ENCODE measurements around the gene GMCL1.

GMCL1 gene

DNA sequence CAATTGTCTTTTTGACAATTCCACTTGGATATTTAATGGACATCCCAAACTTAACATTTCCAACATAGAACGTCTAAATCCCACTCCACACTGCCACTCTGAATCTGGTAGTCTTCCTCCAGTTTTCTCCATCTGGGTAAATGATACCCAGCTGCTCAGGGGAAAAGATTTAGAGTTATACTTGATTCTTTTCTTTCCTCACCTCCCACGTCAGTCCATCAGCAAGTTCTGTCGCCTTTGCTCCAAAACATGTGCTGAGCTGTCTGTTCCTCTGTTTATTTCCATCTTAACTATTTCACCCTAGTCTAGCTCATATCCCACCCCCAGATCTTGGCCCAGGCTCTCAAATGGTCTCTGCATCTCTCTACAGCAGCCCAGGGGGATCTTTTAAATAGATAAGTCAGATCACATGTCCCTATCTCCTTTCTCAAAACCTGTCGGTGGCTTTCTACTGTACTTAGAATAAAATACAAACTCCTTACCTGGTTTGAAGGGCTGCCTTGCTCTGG lies 43.4 kb upstream of the GMCL1 start:
- H3K27ac Mint-ChIP-seq: peak overlapping the region; percentile 1
- H3K27me3 Mint-ChIP-seq (ENCODE audit: low read depth, poor library complexity): no peaks in the 10 kb centered on the region
- H3K9me3 Mint-ChIP-seq: no peaks in the 10 kb centered on the region
- no peak for DNase-seq
- TF ChIP-seq, protein P1, sequence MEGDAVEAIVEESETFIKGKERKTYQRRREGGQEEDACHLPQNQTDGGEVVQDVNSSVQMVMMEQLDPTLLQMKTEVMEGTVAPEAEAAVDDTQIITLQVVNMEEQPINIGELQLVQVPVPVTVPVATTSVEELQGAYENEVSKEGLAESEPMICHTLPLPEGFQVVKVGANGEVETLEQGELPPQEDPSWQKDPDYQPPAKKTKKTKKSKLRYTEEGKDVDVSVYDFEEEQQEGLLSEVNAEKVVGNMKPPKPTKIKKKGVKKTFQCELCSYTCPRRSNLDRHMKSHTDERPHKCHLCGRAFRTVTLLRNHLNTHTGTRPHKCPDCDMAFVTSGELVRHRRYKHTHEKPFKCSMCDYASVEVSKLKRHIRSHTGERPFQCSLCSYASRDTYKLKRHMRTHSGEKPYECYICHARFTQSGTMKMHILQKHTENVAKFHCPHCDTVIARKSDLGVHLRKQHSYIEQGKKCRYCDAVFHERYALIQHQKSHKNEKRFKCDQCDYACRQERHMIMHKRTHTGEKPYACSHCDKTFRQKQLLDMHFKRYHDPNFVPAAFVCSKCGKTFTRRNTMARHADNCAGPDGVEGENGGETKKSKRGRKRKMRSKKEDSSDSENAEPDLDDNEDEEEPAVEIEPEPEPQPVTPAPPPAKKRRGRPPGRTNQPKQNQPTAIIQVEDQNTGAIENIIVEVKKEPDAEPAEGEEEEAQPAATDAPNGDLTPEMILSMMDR (IDR thresholded peaks at IDR 0.05): no peak
- H3K4me1 Mint-ChIP-seq: peaks cover 63% of the 10 kb centered on the region
- H3K36me3 Mint-ChIP-seq (ENCODE audit: low read depth): no peaks in the 10 kb centered on the region
- no peak overlapping the region for H3K4me3 Mint-ChIP-seq

DNA sequence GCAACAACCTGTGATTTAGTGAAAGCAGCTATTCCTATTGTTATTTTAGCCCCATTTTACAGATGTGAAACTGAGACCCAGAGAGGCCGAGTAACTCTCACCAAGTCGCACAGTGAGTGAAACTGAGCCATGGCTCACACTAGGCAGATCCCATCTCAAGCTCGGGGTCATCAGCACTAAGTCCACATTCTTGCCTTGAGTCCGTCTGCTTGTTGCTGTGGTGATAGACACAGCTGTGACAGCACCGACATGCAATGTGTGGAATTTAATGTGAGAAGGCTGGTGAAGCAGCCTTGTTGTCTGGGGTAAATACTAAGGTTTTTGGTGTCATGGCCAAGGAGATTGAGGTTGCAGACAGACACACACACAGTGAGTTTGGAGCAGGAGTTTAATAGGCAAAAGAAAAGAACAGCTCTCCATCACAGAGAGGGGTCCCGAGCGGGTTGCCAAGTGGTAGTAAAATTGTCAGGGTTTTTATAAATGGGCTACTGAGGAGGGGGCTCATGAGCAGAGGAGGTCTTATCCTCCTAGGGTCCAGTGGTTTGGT lies 40.2 kb upstream of the GMCL1 start:
- DNase-seq: peak; percentile 32
- peak overlapping the region; percentile 99 for H3K27ac Mint-ChIP-seq

DNA sequence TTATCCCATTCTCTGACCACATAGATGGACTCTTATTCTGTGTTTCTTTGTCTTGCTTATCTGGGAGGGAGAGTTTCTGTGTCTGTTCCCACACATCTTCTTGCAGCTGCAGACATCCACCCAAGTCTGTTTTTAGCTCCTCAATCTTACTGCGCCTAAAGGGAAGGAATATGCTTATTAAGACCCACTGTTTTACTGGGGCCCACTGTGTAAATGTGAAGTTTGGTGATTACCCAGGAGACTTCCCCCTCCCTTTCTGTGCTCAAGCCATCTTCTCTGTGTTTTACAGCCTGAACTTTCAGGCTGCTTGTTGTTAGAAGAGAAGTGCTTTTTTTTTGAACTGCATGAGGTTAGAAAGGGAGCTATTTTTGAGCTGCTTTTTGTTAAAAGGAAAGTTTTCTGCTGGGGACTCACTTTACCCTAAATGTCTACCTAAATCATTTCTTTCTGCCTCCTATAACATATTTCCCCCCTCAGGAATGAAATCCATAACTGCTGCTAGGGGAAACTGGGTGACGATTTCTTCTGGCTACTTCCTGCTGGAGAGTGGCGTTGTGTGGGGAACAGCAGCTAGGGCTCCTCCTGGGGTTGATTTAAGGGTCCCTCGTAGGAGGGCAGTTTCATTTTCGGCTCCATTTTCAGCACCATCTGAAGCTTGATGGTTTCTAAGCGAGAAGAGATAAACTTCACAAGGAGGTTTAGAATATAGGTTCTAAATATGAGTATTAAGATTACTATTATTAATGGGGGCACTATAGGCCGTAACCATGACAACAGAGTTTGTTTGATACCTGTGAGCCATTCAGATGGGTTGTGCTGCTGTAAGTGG lies 39.5 kb upstream of the GMCL1 start:
- H3K27me3 Mint-ChIP-seq (ENCODE audit: low read depth, poor library complexity): no peaks in the 10 kb centered on the region
- peak overlapping the region; percentile 99 for H3K27ac Mint-ChIP-seq
- no peaks in the 10 kb centered on the region for H3K9me3 Mint-ChIP-seq
- peak overlapping the region; percentile 67 for H3K4me3 Mint-ChIP-seq
- no peaks in the 10 kb centered on the region for H3K36me3 Mint-ChIP-seq (ENCODE audit: low read depth)
- TF ChIP-seq, protein P1 (IDR thresholded peaks at IDR 0.05): no peak
- H3K4me1 Mint-ChIP-seq: peaks cover 64% of the 10 kb centered on the region
- peak; percentile 12 for DNase-seq

More for the DNA sequence above, 40.2 kb upstream of the GMCL1 start:
- no peaks in the 10 kb centered on the region for H3K27me3 Mint-ChIP-seq (ENCODE audit: low read depth, poor library complexity)
- H3K4me1 Mint-ChIP-seq: peaks cover 64% of the 10 kb centered on the region
- peak overlapping the region; percentile 67 for H3K4me3 Mint-ChIP-seq
- H3K9me3 Mint-ChIP-seq: no peaks in the 10 kb centered on the region
- TF ChIP-seq, protein P1 (IDR thresholded peaks at IDR 0.05): no peak
- no peaks in the 10 kb centered on the region for H3K36me3 Mint-ChIP-seq (ENCODE audit: low read depth)

DNA sequence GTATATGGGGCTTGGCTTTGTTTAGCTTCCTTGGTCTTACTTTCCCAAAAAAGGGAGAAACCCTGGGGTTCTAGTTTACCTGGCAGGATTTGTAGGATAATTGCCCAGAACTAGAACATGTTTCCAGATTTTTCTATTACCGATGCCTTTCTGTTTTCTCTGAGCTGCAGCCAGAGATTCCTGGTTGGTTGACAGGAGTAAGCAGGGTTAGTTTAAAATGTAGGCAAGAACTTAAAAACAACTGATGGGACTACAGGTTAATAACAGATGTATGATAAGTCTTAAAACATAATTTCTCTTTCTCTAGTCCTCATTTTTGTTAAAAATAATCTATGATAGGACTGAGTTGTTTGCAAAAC lies 38.9 kb upstream of the GMCL1 start:
- Mint-ChIP-seq H3K9me3 (no peaks in the 10 kb centered on the region), H3K27me3 (ENCODE audit: low read depth, poor library complexity) (no peaks in the 10 kb centered on the region), H3K27ac (peak overlapping the region; percentile 99), H3K4me1 (peaks cover 66% of the 10 kb centered on the region), H3K36me3 (ENCODE audit: low read depth) (no peaks in the 10 kb centered on the region), H3K4me3 (no peak overlapping the region)
- TF ChIP-seq, protein P1 (IDR thresholded peaks at IDR 0.05): no peak
- no peak for DNase-seq

DNA sequence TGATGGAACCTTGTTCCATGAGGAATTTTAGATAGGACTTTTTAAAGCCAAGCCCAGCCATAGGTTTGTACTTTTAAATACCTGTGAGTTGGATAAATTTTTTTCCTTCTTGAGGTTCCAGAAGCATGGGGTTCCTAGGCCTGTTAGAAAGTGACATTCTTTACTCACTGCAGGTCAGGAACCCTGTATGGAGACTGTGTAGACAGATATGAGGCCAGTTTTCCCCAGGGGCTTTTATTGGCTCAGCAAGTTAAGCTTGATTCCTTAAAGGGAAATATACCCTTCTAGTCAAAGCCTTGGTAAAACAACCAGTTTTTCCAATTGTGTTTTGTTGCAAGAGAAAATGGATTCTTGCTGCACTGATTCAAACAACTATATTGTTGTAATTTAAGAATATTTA lies 38.4 kb upstream of the GMCL1 start:
- Mint-ChIP-seq H3K36me3 (ENCODE audit: low read depth) (no peaks in the 10 kb centered on the region), H3K4me3 (no peak overlapping the region), H3K9me3 (no peaks in the 10 kb centered on the region), H3K27ac (peak overlapping the region; percentile 58), H3K27me3 (ENCODE audit: low read depth, poor library complexity) (no peaks in the 10 kb centered on the region), H3K4me1 (peaks cover 64% of the 10 kb centered on the region)
- TF ChIP-seq, protein P1 (IDR thresholded peaks at IDR 0.05): no peak
- no peak for DNase-seq
